Measurements from ENCODE around the gene FIGLA. TPM values are rescaled to one million over a fixed set of nuclear protein-coding genes. Genes with fewer than 3 reads are reported as not detected.

FIGLA gene, protein sequence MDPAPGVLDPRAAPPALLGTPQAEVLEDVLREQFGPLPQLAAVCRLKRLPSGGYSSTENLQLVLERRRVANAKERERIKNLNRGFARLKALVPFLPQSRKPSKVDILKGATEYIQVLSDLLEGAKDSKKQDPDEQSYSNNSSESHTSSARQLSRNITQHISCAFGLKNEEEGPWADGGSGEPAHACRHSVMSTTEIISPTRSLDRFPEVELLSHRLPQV
- total RNA-seq: not detected
- long read RNA-seq: 0 reads

DNA sequence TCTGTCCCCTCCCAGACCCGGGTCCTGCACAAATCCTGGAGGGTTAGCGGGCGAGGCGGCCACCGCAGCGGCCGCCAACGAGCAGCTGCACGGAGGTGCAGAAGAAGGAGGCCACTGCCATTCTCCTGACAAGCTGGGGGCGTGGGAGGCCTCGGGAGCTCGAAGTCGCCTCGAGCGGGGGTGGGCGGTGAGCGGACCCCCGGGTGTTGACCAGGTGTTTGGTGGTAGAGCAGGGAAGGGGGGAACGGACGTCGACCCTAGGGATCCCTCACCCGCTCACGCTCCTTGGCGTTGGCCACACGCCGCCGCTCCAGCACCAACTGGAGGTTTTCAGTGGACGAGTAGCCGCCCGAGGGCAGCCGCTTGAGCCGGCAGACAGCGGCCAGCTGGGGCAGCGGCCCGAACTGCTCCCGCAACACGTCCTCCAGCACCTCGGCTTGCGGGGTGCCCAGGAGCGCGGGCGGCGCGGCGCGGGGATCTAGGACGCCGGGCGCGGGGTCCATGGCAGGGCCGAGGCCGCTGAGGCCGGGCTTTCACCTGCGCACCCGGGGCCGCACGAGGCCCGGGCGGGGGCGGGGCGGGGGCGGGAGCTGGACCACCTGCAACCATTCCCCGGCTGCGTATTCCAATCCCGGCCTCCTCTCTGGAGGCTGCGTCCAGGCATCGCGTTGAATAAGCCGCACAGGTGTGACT is at the start of gene FIGLA:
Gene FIGLA (minus strand): TSS at position 508 of the 693 bp plus-strand sequence. CDS start 5 bp downstream, at position 503.
- ATAC-seq: no peak
- intact Hi-C loops (cut with DNase I, micrococcal nuclease): no loop called here
- no peak for DNase-seq

DNA sequence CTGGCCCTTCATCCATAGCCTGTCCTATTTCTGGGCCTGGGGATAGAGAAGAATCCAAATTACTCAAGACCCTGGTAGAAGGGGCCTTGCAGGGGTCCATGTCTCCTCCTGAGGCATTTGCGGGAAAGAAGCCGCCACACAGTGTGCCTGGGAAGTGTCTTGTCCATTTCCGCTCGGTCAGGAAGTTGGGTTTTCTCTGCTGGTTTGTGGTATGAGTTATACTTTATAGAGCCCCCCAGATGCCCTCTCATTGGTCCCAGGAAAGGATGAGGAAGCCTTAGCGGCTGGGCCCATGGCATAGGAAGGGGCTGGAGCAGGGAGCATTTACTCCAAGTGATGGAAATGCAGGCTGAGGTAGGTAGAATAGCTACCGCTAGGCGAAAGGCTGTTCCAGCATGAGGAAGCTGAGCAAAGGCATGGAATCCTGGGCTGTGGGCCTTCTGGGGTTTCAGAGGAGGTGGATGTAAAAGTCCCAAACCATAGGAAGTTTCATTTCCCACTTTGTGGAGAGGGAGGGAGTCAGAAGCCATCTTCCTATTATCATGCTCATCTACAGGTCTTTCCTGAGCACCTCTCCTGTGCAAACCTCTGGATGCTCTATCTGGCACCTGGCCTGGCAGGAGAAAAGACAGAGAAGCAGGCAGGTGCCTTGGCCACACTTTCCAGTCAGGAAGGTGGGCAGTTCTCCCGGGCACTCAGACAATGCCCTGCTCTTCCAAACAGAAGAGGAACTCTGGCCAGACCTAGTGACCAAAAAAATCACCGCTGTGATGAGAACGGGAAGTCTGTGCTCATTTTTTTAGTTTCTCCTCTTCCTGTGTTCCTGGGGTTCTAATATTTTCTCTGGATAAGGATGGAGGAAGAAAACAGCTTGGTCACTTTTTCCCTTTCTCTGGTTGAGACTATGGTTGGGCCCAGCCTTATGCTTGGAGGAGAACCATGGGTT is 47.8 kb upstream of the FIGLA start:
- no peak for DNase-seq
- no peak for ATAC-seq
- intact Hi-C loops (cut with DNase I, micrococcal nuclease): no loop called here

DNA sequence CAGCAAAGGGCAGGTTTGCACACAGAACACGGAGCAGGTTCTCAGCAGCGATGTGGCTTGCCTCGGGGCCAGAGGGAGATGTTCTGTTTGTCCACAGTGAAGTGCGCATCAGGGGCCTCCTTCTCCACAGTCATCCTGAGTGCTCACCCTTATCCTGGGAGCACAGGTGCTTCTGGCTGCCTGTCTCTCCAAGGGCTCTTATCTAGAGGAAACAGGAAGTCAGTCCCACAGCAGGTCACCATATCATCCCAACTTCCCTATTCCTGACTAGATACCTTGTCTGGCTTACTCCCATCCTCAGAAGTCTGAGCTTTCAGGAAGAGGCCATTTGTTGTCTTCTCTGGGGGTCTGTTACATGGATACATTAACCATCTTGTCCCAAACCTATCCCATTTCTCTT is 45.2 kb upstream of the FIGLA start, which contains the start of gene CD207:
Gene CD207 (minus strand): TSS at position 174 of the 400 bp plus-strand sequence. CDS start 40 bp downstream, at position 134.
- intact Hi-C loops (cut with DNase I, micrococcal nuclease): no loop called here
- ATAC-seq (no peak), DNase-seq (no peak)

DNA sequence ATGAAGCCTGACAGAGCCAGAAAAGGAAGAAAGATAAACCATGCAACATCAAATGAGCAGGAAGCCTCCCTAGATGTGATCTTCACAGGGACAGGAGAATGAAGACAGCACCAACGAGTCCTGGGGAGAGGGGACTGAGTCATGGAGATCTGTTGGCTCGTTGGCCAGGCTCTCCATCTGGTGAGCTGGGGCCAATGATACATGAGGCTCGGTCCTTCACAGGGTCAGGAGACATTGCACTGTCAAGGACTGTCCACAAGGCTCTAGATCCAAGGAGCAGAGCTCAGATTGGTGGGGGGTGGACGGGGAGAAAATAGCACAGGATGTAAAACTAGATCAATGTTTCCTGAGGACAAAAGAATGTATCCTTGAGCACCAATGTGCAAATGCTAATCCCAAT is 44.4 kb upstream of the FIGLA start:
- intact Hi-C loops (cut with DNase I, micrococcal nuclease): no loop called here
- ATAC-seq: no peak
- no peak for DNase-seq

DNA sequence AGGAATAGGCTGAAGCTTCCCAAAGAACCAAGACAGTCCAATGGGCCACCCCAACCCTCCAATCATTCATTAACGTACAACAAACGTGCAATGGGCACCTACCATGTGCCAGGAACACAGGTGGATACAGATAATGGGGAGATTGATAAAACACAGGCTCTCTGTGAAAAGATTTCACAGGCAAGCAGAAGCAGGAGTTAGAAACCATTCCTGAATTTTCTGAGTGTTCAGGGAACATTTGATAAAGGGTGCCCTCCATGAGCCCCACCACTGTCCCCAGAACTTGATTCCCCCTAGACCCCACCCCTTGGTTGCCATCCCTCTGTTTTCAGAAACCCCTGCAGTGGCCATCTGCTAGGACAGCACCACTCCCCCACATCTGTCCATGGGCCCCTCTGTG is 43.7 kb upstream of the FIGLA start:
- DNase-seq (no peak), ATAC-seq (no peak)
- intact Hi-C loops (cut with DNase I, micrococcal nuclease): no loop called here

DNA sequence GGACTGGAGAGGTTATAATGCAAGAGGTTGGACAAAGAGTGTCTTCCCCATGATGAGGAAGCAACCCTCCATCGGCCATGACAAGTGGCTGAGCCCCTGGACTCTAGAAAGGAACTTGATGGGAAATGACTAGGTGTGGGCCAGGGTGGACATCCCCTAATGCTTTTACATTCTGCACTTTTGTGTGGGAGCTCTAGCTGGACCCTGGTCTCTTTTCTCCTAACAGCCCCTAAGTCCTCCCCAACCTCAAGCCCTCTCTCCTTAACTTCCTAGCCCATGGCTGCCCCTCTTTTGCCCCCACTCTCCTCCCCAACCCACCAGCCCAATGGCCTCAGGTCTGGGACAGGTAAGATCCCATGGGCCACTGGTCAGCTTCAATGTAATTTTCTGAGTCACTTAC is 42.8 kb upstream of the FIGLA start:
- intact Hi-C loops (cut with DNase I, micrococcal nuclease): no loop called here
- no peak for DNase-seq
- no peak for ATAC-seq

DNA sequence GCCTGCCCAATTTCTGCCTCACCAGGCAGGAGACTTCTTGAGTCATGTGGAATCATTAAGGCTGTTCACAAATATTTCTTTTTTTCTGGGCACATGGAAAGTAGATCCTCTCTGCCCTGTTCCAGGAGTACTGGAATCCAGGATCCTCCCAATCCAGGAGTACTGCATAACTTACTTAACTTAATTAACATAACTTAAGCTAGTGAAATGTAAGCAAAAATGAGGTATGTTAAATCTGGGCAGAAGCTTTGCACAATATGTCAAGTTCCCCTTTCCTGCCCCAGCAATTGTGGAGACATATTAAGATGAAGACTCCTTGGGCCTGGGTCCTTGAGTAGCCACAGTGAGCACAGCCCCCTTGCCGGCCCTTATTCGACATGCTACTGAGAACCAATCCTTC is 41.9 kb upstream of the FIGLA start:
- intact Hi-C loops (cut with DNase I, micrococcal nuclease): no loop called here
- DNase-seq: no peak
- no peak for ATAC-seq

DNA sequence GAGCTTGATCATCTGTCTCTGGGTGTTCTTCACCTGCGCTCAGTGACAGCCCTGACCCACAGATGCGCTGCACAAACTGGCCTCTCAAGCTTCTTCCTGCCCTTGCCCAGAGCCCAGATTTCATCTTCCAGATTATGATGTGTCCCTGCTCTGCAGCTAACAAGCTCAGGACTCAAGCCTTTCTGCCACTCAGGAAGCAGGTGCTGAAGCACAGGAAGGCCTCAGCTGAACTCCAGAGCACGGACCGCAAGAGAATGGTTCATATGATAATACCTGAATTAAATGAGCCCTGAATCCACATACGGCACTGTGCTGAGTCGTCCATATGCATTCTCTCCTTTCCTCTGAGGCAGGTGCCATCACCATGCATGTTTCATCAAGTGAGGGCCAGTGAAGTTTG is 41.4 kb upstream of the FIGLA start:
- no peak for DNase-seq
- intact Hi-C loops (cut with DNase I, micrococcal nuclease): no loop called here
- no peak for ATAC-seq

DNA sequence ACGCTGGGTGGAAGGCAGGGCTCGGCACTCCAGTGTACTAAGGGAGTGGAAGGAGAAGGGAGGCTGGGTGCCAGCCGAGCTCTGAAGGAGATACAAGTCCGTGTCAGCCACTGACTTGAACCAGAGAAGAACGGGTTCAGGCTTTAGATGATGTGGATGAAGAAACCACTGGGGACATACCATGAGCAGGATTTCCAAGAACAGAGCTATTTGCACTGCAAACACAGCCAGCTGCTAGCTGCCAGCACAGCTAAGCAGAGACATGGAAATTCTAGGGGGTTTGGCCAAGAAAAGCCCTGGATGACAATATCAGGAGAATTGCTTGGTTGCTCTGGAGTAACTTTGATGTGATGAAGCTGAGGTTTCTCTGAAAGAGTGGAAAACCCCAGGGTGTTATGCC is 39.9 kb upstream of the FIGLA start:
- ATAC-seq: no peak
- intact Hi-C loops (cut with DNase I, micrococcal nuclease): no loop called here

DNA sequence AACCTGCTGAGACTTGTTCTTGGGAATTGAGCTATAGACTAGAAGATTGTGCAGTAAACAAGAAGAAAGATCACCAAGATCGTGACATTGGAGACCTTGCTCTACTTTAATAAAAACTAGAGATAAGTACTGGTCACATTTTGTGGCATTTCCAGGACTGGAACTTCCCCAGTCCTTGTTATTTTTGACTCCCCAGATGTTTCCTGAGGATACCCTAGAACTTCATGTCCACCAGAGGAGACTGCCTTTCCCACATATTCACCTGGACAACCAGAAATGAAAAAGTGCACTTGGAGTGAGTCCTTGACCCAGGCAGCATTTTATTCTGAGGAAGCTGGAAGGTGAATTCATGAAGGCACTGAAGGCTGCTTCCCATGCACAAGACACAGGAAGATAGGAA is 39.5 kb upstream of the FIGLA start:
- intact Hi-C loops (cut with DNase I, micrococcal nuclease): no loop called here
- DNase-seq (no peak), ATAC-seq (no peak)

More for the DNA sequence above, 39.9 kb upstream of the FIGLA start:
- DNase-seq: no peak

DNA sequence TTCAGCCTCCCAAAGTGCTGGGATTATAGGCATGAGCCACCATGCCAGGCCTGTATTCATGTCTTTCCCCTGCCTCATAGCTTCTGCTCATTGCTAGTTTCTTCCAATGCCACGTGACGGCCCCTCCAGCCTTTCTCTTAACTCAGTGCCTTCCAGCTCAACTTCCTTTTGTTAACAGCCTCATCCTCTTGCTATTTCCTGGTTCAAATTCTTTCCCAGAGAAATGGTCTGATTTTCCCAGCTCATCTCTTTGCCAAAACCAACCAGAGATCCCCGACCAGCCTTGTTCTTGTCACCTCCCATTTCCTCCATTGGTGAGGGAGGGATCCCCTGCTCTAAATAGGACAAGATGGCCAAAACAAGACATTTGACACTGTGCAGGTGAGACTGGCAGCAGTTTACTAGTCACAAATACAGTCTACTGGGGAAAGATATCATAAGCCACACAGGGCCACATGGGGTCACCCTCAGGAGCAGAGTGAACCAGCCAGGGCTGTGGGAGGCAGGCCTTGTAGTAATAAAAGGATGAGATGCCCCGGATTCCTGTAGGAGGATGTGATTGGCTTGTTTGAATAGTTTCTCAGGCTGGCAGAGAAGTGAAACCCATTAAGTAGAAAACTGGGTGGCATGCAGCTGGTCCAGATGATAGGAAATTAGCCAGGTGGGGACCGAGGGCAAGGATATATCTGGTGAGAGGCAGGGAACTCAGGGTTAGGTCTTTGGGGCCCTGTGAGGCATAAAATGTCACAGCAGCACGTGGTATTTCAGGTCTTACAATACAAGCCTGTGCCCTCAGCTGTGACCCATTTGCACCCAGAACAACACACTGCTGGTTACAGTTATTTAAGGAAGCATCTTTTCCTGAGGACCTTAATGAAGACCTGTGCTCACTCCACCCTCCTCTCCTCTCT is 38.7 kb upstream of the FIGLA start:
- ATAC-seq (no peak), DNase-seq (no peak)
- intact Hi-C loops (cut with DNase I, micrococcal nuclease): no loop called here

DNA sequence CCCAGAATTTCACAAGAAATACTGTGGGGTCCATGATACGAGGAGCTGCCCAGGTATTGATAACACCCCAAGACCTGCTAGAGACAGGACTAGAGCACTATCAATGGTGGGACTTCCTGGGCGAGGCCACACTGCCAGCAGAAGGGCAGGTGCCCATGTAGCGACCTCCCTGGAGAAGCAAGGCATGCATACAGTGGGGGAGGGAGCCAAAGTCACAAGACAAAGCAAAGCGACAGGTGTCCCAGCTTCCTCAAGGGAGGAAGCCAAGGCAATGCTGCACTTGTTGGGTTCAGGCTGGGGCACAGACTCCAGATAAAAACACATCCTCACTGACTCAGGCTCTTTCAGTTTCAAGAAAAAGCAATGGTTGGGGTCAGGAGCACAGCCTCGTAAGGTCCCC is 37.7 kb upstream of the FIGLA start:
- ATAC-seq: no peak

DNA sequence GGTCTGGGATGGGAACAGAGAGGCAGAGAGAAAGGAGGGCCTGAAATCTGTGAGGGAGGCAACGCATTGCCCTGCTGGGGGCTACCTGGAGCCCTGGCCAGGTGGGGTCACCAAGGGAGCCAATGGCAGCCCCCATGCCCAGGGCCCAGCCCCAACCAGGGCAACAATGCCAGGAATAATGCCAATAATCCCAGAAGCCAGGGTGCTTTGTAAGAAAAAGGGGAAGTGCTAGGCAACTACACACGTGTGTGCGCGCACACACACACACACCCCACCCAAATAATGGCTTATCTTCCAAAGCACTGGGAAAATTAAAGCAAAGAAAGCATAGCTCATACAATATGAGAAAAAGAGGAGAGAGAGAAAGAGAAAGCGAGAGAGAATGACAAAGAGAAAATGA is 36.9 kb upstream of the FIGLA start:
- intact Hi-C loops (cut with DNase I, micrococcal nuclease): no loop called here
- ATAC-seq (no peak), DNase-seq (no peak)

More for the DNA sequence above, 37.7 kb upstream of the FIGLA start:
- intact Hi-C loops (cut with DNase I, micrococcal nuclease): no loop called here
- DNase-seq: no peak

DNA sequence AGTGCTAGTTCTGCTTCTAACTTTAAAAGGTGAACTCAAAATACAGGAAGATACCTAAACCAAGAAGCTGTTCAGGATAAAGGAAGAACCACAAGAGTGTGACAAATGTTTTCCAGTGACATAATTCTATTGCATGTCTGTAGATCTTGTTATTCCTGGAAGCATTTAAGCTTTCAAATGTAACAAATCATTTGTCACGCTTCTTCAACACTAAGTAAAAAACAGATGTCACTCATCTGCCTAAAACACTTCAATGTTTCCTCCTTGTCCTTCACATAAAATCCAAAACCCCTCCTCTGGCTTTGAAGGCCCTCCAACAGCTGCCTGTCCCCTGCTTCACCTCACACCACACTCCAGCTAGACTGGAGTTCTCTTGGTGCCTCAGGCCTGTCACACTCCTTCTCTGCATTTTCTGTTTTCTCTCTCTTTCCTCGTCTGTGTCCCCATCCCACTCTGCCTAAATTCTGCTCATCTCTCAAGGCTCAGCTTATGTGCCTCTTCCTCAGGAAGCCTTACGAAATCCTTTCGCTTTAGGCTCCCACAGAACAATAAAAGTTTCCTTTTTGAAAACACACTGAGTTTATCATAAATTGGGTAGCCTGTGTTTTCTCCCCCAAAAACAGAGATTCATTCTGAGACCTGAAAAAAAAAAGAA is 36.4 kb upstream of the FIGLA start:
- intact Hi-C loops (cut with DNase I, micrococcal nuclease): no loop called here
- DNase-seq (no peak), ATAC-seq (no peak)

DNA sequence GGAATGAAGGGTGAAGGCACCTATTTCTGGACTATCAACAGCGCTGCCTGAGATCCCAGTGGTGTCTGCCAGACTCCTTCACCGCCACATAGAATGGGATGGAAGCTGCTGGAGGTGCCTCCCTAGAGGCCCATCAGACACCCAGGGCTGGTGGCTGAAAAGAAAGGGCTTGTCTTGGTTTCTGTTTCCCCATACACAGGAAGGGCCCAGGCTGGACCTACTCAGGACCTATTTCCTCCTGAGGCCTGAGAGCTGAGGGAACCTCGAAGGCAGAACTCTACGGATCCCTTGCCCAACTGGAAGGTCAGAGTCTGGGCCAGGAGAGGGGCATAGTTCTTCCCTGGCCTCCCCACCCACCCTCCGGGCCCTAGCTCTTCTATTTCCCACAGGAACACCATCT is 32.8 kb upstream of the FIGLA start:
- intact Hi-C loops (cut with DNase I, micrococcal nuclease): no loop called here
- no peak for DNase-seq
- ATAC-seq: no peak

DNA sequence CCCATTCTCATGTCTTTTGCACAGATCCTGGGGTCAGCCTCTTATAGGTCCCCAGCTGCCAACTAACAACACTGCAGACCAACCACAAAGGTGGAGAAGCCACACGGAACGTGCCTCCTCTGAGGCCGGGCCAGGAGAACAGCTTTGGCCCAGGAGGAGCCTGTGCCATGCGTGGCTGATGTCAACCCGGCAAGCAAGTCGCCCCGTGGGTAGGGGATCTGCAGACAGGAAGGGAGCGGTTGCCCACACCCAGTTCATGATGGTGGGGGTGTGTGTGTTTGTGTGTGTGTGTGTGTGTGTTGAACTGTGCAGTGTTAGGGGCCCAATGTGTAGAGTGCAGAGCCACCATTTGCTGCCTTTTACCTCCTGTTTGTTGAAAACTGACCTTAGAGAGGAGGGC is 32.4 kb upstream of the FIGLA start:
- ATAC-seq (no peak), DNase-seq (no peak)
- intact Hi-C loops (cut with DNase I, micrococcal nuclease): no loop called here

DNA sequence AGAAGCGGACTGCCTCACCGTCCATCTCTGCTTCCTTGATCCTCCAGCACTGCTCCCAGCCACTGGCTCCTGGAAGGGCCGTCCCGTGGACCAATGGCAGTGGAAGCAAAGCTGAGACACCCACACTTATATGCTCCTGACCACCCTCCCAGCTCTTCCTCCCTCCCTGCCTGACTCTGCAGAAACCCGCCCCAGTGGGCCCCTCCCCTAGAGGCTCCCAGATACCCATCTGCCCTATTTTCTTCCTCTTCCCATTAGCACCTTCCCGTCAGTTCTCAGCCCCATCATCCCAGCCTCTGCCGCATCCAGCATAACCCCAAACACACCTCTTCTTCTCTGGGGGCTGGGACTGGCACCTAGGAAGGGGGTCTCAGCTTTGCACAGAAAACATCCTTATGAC is 30.1 kb upstream of the FIGLA start, which contains the start of gene CLEC4F:
Gene CLEC4F (minus strand): TSS at position 101 of the 400 bp plus-strand sequence. CDS start 76 bp downstream, at position 25.
- no peak for DNase-seq
- intact Hi-C loops (cut with DNase I, micrococcal nuclease): no loop called here
- ATAC-seq: no peak

DNA sequence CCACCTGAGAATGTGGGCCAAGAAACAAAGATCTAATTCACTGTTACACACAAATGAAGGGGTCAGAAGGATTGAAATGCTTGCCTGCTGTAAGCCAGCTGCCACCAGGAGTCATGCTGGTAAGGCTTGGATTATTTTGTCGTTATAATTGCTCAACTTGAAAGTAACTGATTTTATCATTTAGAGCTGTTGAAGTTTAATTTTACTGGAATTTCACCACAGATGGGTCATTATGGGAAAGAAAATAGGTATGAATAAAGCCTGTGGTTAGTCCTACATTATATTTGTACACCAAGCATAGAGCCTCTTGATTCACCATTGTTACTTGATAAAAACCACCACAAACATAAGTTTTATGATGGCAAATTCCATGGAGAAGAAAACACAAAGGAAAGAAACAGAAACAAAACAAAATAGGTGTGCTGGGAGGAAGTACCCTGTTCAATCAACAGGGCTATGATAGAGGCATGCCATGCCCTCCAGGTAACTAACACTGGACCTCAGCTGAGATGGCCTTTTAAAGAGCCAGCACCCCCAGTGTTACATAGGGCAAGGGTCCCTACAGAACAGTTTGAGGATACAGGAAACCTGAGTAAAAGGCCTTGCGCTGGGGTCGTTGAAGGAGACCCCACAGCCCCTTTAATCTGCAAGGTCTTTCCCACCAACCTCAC is 27.0 kb upstream of the FIGLA start:
- DNase-seq: no peak
- ATAC-seq: no peak
- intact Hi-C loops (cut with DNase I, micrococcal nuclease): no loop called here

Data from left colon (tissue), 2 donors.